GM21737 (cell line): ENCODE data around the gene PCSK5.

Experiments used
- ATAC-seq: cut with Tn5 transposase; IDR thresholded peaks from one replicate; pipeline ENCODE4 v1.9.1; 2021; ENCODE audit warnings: mild to moderate bottlenecking, moderate library complexity; ENCODE audit not compliant: unreplicated experiment

PCSK5 gene

DNA sequence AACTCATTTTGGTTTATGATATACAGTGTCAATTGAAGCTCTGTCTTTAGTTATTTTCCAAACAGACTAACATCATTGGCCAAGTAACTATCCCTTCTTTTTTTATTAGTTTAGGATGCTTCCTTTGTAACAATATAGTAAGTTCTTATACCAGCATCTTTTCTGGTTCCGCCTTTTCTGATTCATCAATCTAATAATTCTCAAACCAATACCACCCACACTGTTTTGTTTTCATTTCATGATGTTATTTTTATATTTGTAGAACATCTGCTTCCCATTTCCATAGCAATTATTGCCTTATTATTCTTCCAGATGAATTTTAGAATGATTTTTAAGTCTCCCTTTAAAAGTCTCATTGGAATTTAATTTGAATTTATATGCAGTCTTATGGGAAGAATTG is 285.7 kb downstream of the PCSK5 start:
- no peak for ATAC-seq

DNA sequence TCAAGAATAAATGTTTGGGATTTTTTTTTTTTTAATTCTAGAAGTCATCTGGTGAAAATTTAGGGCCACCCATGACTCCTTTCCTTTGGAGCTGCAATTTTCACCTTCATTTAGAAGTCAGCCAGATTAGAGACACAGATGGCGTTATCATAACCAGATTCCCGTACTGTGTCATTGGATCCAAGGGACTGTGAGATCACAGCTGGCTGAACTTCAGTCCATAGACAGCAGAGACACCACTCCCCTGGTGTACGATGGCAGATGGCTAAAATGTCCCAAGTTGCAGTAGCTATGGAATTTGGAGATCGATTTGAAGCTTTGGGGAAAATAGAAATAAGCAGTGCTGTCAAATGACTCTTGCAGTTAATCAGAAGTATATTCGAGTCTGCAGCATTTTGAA is 287.5 kb downstream of the PCSK5 start:
- no peak for ATAC-seq

DNA sequence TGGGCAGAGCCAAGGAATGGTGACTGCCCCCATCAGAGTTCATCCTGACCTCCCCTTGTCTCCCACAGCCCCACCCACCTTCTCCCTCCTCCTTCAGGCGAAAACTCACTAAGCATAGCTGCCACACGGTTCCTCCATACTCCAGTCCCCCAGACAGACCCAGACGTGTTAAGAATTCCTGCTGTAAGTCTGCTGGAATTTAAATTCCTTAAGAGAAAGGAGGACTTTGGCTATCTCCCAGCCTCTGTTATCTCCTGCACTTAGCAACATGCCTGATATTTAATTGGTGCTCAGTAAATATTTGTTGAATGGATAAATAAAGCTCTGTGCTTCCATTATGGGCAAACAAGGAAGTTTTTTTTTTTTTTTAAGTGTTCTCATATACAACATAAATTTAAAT is 290.1 kb downstream of the PCSK5 start:
- ATAC-seq: no peak

DNA sequence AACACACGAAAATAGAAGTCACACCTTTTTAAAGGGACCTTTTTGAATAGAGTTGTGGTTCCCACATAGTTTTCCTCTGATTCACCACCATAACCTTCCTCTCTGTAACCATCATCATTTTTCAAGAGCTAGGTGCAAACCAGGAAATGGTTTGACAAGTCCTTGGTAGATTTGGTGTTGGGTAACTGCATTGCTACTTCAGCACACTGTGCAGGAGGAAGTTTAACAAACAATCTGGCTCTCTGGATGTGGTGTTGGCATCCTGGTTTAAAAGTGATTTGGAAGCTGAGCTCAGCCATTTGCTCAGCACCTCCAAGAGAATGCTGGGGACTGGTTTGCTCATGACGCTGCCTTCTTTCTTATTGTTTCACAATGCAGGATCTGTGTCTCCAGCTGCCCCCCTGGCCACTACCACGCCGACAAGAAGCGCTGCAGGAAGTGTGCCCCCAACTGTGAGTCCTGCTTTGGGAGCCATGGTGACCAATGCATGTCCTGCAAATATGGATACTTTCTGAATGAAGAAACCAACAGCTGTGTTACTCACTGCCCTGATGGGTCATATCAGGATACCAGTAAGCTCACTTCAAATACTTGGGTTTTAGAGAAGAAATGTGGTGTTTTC is 290.7 kb downstream of the PCSK5 start:
- no peak for ATAC-seq

DNA sequence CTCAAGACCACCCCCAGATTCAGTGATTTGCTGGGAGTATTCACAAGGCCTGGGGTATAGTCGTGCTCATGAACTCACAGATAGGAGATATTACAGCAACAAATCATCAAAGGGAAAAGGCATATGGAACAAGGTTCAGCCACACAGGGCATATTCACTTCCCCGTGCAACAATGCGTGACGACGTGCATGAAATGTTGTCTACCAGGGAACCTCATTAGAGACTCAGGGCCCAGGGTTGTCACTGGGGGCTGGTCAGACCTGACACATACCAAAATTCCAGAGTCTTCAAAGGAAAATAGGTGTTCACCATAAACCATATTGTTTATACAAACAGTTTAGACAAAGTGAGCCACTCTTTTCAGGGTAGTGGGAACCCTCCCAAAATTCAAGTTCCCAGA is 291.3 kb downstream of the PCSK5 start:
- ATAC-seq: no peak

DNA sequence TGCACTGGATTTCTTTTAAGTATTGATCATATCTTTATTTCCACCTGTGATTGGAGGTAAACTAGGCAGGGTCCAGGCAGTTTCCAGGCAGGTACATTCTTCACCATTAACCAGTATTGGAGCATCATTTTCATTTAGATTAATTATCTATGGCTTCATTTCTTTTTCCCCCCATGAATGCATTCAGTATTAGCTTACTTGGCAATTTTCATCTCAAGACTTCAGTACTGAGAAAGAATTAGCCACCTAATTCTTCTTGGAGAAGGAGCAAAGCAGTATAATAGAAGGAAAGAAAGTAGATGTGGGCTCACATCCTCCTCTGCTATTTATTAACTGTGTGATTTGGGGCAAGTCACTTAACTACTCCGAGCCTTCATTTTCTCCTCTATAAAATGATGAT is 295.0 kb downstream of the PCSK5 start:
- ATAC-seq: no peak

DNA sequence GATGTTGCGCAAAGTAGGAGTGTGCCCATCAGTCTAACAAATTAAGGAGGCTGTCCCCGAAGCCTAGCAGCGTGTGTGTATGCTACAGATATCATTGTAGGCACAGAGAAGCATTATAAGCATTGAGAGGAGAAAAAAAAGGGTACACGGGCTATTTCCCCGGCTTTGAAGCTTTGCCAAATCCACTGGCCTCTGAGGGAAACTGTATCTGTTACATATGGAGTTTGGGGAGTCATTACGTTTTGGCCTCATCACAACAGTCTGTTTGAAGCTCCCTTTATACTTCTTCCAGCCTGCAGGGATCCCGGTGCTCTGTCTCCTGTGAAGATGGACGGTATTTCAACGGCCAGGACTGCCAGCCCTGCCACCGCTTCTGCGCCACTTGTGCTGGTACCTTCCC is 297.8 kb downstream of the PCSK5 start:
- ATAC-seq: no peak

DNA sequence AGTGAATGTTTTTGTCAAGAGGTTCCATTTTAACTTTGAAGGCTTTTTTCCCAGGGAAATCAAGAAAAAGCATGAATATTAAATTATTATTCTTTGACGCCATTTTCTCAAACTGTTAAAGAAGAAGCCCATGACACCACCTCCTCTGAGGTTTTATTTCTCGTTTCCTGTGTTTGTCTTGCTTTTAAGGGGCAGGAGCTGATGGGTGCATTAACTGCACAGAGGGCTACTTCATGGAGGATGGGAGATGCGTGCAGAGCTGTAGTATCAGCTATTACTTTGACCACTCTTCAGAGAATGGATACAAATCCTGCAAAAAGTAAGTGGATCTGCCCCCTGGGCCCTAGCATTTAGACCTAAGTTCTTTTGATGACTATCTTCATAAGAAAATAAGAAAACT is 298.4 kb downstream of the PCSK5 start:
- no peak for ATAC-seq

DNA sequence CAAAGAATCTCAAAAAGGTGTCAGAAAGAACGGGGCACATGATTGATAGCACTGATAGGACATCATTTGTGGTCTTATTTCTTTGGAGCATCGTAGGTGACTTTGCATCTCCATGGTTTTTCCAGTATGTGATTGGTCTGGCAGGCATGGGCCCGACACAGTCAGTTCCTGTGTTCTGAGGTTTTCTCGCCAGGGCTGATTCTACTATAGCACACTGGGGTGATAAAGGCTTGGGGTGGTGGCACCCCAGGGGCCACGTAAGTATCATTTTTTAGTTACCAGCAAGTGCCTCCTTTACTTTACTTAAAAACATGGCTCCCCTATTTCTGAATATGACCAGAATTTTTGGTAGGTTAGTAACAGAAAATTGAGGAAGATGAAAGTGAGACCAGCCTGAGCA is 301.0 kb downstream of the PCSK5 start:
- no peak for ATAC-seq

DNA sequence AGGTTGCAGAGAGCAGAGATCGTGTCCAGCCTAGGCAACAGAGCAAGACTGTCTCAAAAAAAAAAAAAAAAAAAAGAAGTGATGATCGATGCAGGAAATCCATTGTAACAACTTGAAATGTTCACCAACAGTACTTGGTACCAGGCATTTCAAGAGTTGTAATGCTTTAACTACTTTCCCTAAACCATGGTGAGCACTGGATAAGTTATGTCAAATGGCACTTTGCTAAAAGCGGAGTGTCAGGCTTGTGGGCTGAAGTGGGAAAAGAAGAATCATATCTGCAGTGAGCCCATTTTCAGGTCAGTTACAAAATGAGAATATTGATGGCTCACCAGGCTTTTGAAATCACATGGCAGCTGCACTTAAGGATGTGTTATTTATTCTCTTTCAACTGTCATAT is 301.5 kb downstream of the PCSK5 start:
- ATAC-seq: no peak

DNA sequence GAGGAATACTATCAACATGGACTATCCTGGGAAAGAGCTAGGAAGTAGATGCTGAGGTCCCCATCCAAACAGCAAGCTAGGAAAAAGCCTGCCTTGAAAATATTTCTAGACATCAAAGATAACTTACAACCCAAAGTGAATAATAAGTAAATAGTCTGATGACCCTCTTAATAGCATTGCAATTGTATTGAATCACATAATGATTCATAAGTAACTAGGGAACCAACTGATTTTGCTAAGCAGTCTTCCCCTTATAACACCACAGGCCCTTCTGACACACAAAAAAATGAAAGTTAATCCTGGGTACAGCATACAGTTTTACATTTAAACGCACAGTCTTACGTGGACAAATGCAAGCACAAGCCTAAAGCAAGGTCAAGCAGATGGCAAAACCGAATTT is 304.4 kb downstream of the PCSK5 start:
- ATAC-seq: no peak

DNA sequence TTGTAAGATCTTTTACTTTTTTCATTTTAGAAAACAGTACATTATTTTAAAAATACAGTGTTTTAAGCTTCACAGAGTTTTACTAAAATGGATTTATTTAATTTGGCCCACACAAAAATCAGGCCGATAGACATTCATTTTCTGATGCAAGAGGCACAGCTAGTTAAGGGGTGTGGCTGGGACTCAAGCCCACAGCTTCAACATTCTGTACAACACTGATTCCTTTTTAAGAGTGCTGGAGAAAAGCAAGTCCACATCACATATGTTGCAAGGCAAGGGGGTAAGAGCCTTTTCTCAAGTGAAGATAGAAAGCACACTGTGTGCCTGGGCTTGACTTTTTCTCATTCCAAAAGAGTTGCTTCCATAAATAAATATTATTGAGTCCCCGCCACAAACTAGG is 307.9 kb downstream of the PCSK5 start:
- no peak for ATAC-seq

DNA sequence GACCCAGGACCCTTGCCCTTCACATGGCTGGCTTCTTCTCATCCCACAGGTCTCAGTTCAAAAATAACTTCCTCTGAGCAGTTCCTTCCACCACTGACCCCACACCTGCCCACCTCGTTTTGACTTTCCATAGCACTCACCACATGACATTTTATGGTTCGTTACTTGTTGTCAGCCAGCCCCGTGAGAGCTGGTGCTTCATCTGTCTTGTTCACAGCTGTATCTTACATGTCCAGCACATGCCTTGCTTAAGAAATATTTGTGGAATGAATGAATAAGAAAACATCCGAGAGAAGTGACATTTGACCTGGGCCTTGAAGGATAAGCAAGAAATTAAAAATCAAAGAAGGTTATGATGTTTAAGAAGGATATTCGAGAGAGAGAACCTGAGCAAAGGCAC is 309.8 kb downstream of the PCSK5 start:
- no peak for ATAC-seq

DNA sequence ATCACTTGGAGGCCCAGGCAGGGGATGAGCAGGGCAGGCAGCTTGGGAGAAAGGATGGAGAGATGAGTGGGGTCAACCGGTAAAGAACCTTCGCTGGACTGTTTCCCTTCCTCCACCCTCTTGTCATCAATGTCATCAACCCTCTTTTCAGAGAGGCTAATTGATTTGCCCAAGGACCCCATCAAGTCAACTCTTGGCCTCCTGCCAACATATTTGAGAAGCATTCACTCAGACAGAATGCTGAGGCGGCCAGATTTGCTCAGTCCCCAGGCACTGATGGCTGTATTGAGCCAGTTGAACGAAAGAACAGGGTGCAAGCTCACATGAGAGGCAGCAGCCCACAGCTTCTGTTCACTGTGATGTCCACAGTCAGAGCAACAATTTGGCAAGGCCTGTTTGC is 310.3 kb downstream of the PCSK5 start:
- no peak for ATAC-seq

DNA sequence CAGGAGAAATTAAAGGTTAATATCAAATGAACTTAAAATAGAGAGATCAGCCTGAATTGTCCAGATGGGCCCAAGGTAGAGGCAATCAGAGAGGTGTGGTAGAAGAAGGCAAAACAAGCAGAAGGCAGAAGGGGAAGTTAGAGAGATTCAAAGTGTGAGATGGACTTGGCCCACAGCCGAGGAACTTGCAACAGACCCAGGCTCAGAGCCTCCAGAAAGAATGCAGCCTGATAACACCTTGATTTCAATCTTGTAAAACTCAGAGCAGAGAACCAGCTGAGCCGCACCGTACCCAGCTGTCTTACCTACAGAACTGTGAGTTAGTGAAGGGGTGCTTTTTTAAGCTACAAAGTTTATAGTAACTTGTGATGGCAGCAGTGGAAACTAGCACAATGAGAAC is 312.9 kb downstream of the PCSK5 start:
- ATAC-seq: no peak

DNA sequence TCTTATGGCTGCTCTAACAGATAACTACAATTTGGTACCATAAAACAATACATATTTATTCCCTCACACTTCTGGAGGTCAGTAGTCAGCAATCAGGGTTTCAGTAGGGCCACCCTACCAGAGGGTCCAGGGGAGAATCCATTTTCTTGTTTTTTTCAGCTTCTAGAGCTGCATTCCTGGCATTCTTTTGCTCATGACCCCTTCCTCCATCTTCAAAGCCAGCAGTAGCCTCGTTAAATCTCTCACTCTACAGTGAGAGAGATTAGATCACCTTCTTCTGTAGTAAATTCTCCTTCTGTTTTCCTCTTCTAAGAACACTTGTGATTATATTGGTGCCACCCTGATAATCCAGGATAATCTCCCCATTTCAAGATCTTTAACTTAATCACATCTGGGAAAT is 316.3 kb downstream of the PCSK5 start:
- ATAC-seq: no peak

DNA sequence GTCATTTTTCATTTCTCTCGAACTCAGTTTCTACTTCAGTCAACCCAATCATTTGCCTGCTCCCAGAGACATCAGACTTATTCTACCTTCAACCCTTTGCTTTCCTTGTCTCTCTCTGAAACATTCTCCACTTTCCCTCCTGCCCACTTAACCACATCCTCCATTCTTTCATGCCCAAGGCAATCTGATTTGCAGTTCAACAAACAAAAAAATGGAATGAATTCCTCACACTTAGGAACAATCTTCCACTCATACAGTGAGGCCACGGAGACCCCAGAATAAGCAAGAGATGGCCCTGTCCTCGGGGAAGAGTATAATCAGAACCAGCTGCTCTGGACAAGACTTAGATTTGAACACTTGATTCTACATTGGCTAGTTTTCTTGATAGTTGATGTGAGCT is 323.3 kb downstream of the PCSK5 start:
- ATAC-seq: no peak

DNA sequence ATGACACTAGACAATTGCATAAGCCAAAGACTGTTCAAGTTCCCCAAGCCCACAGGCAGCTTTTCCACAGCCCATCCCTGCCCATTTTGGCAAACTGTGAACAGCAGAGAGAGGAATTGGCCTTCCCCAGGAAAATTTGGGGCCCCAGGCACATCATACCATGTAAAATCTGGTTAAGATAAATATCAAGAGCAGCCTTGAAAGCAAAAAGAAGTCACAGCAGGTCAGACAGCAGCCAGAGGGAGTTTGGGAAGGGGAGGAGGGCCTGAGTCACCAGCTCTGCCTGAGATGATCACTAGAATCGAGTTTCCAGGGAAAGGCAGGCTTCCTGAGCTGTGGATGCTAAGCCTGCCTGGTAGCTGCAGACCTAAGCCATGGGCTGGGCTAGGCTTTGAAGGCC is 324.6 kb downstream of the PCSK5 start:
- ATAC-seq: no peak

DNA sequence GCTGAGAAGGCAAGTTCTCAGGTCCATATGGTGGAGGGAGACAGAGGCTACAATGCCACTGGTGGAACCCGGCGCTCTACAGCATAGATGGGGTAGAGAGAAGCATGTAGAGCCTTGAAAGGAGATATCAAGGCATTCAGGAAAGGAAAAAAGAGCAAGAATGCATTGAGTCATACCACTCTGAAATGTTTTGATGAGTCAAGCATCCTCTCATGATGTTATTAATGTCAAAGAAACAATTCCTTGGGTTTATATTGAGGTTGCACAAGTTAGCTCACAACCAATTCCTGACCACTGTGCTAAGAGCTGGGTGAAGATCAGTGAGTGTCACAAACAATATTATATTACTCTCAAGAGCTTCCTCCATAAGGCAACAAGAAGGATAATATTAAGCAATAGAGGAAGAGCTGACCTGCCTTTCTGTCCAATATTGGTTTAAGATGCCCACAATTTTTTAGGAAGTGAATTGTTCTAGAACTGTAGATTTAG is 325.7 kb downstream of the PCSK5 start:
- ATAC-seq: no peak

DNA sequence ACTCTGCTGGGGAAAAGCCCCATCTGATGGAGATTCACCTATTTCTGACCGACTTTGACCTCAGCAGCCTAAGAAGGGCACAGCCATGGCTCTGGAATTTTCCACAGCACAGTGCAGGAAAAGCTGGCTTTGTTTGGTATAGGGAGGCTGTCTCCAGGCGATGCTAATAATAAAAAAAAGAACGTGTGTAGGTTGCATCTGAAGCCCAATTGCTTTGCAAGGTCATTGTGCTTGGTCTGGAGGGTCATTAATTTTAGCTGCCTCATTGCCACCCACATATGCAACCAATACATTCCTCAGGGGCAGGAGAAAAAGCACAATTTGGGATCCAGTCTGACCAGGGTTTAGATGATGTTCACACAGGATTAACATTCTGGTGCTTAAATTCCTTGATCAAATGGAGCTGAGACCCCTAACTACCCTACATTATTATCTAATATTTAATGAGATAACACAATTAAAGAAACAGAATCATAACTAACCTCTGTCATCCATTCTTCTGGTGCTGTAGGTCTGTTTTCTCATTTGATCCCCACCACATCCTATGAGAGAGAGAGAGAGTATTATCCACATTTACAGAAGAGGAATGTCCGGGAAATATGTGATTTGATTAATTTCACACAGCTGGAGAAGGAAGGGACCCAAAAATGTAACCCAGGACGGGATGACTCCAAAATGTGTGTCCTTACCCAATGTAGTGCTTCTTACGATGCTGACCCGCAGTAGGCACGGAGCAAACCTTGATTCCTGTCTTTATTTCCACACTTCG is 327.8 kb downstream of the PCSK5 start:
- ATAC-seq: no peak

DNA sequence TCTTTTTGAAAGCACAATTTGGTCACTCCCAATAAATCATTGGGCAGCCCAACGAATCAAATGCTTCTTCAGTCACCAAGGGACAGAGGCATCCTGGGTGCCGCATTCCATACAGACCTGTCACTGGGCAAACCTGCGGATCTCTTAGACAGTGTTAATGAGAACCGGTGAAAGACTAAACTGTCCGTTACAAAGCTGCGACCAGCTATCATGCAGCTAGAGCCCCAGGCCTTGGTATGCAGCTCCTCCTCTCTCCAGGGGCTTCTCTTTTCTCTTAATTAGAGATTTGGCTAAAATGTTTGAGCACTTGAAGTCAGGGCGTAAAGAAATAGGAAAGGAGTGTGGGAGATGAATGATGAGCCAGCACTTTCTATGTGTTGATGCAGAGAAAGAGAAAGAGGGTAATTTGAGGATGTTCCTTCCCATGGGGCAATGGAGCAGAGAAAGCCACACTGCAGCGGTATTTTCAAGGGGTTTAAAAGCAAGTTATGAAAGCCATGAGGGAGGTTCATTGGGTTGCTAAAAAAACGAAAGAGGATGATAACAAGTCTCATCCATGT is 328.5 kb downstream of the PCSK5 start:
- ATAC-seq: no peak

DNA sequence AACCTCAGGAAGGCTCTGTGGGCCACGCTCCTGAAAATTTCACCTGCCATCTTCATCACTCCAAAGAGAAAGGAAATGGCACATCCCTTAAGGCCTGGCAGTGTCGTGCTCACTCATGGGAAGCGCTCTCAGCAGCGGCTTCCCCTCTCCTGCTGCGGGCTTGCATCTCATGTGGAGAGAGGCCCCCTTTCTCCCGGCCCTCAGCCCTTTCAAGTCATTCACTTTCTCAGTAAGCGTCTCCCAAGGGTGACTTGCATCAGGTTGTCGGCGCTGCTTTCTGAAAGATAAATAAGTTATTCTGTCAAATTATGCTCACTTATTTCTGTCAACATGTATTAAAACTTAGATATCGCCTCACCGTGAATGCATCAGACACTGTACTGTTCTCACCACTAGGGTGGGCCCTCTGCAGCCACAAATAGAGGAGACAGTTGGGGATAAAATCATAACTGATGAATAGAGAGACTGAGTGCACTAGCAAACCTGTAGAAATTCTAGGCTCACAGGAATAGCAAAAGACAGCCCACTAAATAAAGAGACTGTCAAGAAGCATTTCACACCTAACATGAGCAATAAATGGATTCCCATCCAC is 329.2 kb downstream of the PCSK5 start:
- no peak for ATAC-seq
